SK-N-SH (cell line): ENCODE measurements around the gene EPB41L4B. TPM values are rescaled to one million over a fixed set of nuclear protein-coding genes. Genes with fewer than 3 reads are reported as not detected.
A peak's percentile ranks its signal among the peaks of the same experiment; 100 is the strongest.

Source experiments
- CTCF ChIA-PET: fragments of 300-600, 350-600 bp; formaldehyde crosslinking; extraction: SDS; loops from one replicate; lab custom pipeline; 2021; lab: Yijun Ruan, JAX
- POLR2A ChIA-PET: fragments of 350-600 bp; sonication (Branson Sonifier 250); formaldehyde crosslinking; extraction: SDS; loops from one replicate; lab custom pipeline; 2020; ENCODE audit warnings: antibody characterized with exemption, inconsistent platforms; lab: Yijun Ruan, JAX
- DNase-seq: peaks from one replicate; pipeline ENCODE4 v3.0.0; 2012
- H2AFZ ChIP-seq: fragments of 200-600 bp; sonication (generic); 2 replicates; pipeline ENCODE4 v1.8.1; 2016; ENCODE audit warnings: antibody characterized with exemption, mild to moderate bottlenecking, low read depth
- H3F3A ChIP-seq: fragments of 200-600 bp; sonication (generic); replicated peaks from 2 replicates; pipeline ENCODE3; 2016; ENCODE audit warnings: antibody characterized with exemption, mild to moderate bottlenecking; ENCODE audit not compliant: insufficient read depth
- H3K27ac ChIP-seq, 2 experiments: fragments of 200-500 bp in 1 of 2; fragments of 200-600 bp in 1 of 2; sonication (Bioruptor generic) in 1 of 2; sonication (generic), shearing (Covaris generic) in 1 of 2; 2 replicates each; pipeline versions ENCODE4 v1.5.1 to v1.6.1; 2014 to 2016; ENCODE audit warnings: low read depth in 2 of 2, inconsistent platforms in 1 of 2, low read length in 1 of 2, mild to moderate bottlenecking in 1 of 2, mixed read lengths in 1 of 2
- H3K27me3 ChIP-seq: fragments of 200-600 bp; sonication (generic), shearing (Covaris generic); 2 replicates; pipeline ENCODE4 v1.6.1; 2016; ENCODE audit warnings: mixed run types; ENCODE audit not compliant: insufficient read depth
- H3K36me3 ChIP-seq, 2 experiments: fragments of 200-500 bp in 1 of 2; fragments of 200-600 bp in 1 of 2; sonication (Bioruptor generic) in 1 of 2; sonication (generic) in 1 of 2; replicated peaks in 1 of 2; 2 replicates each; pipeline versions ENCODE3 to v1.5.1; 2014 to 2016; ENCODE audit warnings: low read length in 1 of 2, mild to moderate bottlenecking in 1 of 2; ENCODE audit not compliant: insufficient read depth in 2 of 2, control insufficient read depth in 1 of 2
- H3K4me1 ChIP-seq, 2 experiments: fragments of 200-500 bp in 1 of 2; fragments of 200-600 bp in 1 of 2; sonication (Bioruptor generic) in 1 of 2; sonication (generic), shearing (Covaris generic) in 1 of 2; 2 replicates each; pipeline versions ENCODE4 v1.5.1 to v1.6.1; 2014 to 2016; ENCODE audit warnings: low read depth in 1 of 2, low read length in 1 of 2, mixed run types in 1 of 2; ENCODE audit not compliant: insufficient read depth in 2 of 2, control insufficient read depth in 1 of 2
- H3K4me2 ChIP-seq: fragments of 200-600 bp; sonication (generic), shearing (Covaris generic); 2 replicates; pipeline ENCODE4 v1.6.1; 2017; ENCODE audit warnings: mixed run types
- H3K4me3 ChIP-seq, 2 experiments: fragments of 200-500 bp in 1 of 2; fragments of 200-600 bp in 1 of 2; sonication (Bioruptor generic) in 1 of 2; sonication (generic), shearing (Covaris generic) in 1 of 2; 2 replicates each; pipeline versions ENCODE4 v1.5.1 to v1.8.1; 2014 to 2016; ENCODE audit warnings: low read depth in 2 of 2, inconsistent platforms in 1 of 2, low read length in 1 of 2, mild to moderate bottlenecking in 1 of 2, mixed read lengths in 1 of 2, moderate library complexity in 1 of 2
- H3K79me2 ChIP-seq: fragments of 200-600 bp; sonication (generic); 2 replicates; pipeline ENCODE4 v1.8.1; 2017; ENCODE audit warnings: mild to moderate bottlenecking; ENCODE audit not compliant: insufficient read depth
- H3K9ac ChIP-seq: fragments of 200-600 bp; sonication (generic); 2 replicates; pipeline ENCODE4 v1.6.1; 2017; ENCODE audit warnings: mixed run types
- H3K9me2 ChIP-seq: fragments of 200-600 bp; sonication (generic); 2 replicates; pipeline ENCODE4 v1.6.1; 2017; ENCODE audit warnings: mixed run types
- H3K9me3 ChIP-seq: fragments of 200-600 bp; sonication (generic); 2 replicates; pipeline ENCODE4 v1.6.1; 2017; ENCODE audit warnings: mixed run types, mild to moderate bottlenecking, moderate library complexity
- H4K20me1 ChIP-seq: fragments of 200-600 bp; sonication (generic); 2 replicates; pipeline ENCODE4 v1.6.1; 2017; ENCODE audit warnings: mild to moderate bottlenecking, mixed run types; ENCODE audit not compliant: insufficient read depth
- CHD2 ChIP-seq: fragments of 150-350 bp; IDR thresholded peaks from 2 replicates; pipeline ENCODE4 v1.6.1; 2018; ENCODE audit warnings: low read length; ENCODE audit not compliant: partially characterized antibody
- FOSL2 ChIP-seq: IDR thresholded peaks from 2 replicates; pipeline ENCODE4 v1.4.0; 2012; ENCODE audit warnings: low read depth, mild to moderate bottlenecking, moderate library complexity, borderline replicate concordance
- FOXM1 ChIP-seq: IDR thresholded peaks from 2 replicates; pipeline ENCODE4 v1.4.0; 2012; ENCODE audit warnings: low read depth, mild to moderate bottlenecking
- JUND ChIP-seq: IDR thresholded peaks from 2 replicates; pipeline ENCODE4 v1.4.0; 2012
- MEF2A ChIP-seq: IDR thresholded peaks from 2 replicates; pipeline ENCODE4 v1.4.0; 2012; ENCODE audit warnings: low read depth, borderline replicate concordance
- NFIC ChIP-seq: IDR thresholded peaks from 2 replicates; pipeline ENCODE4 v1.4.0; 2012; ENCODE audit warnings: borderline replicate concordance
- POLR2AphosphoS5 ChIP-seq: IDR thresholded peaks from 2 replicates; pipeline ENCODE4 v1.6.1; 2012; ENCODE audit warnings: low read depth, low read length
- RAD21 ChIP-seq: IDR thresholded peaks from 2 replicates; pipeline ENCODE4 v1.6.1; 2012; ENCODE audit warnings: mild to moderate bottlenecking, low read length
- REST ChIP-seq: IDR thresholded peaks from 2 replicates; pipeline ENCODE4 v1.6.1; 2012; ENCODE audit warnings: mild to moderate bottlenecking, low read depth, low read length, moderate library complexity
- SIN3A ChIP-seq: IDR thresholded peaks from 2 replicates; pipeline ENCODE4 v1.6.1; 2012; ENCODE audit warnings: low read depth, mild to moderate bottlenecking, low read length, moderate library complexity, borderline replicate concordance
- TAF1 ChIP-seq: IDR thresholded peaks from 2 replicates; pipeline ENCODE4 v1.6.1; 2012; ENCODE audit warnings: low read depth, mild to moderate bottlenecking, low read length, moderate library complexity, borderline replicate concordance
- TEAD4 ChIP-seq: IDR thresholded peaks from 2 replicates; pipeline ENCODE4 v1.4.0; 2012; ENCODE audit warnings: mild to moderate bottlenecking, borderline replicate concordance; ENCODE audit not compliant: insufficient read depth
- USF1 ChIP-seq: IDR thresholded peaks from 2 replicates; pipeline ENCODE4 v1.4.0; 2012; ENCODE audit warnings: low read depth, borderline replicate concordance
- YY1 ChIP-seq: IDR thresholded peaks from 2 replicates; pipeline ENCODE4 v1.4.0; 2012; ENCODE audit warnings: low read depth, mild to moderate bottlenecking
- WGBS: methylation state at CpG from one replicate; pipeline ENCODE4 v1.1.6; 2017; ENCODE audit warnings: low lambda C conversion rate; 5-methylcytosine and 5-hydroxymethylcytosine counted together
- polyA plus RNA-seq, 3 experiments: library from polyadenylated mRNA; depleted of rRNA; stranded (reverse); fragments of >200 nt; gene quantifications; 2 replicates each; pipeline ENCODE4 v1.2.3, GENCODE V29; 2012
- TF ChIP-seq, protein P1 (sequence below): IDR thresholded peaks from 2 replicates; pipeline ENCODE4; 2012

The EPB41L4B gene
- polyA plus RNA-seq, 1 of the 3 experiments (the other 2 are of a cell fraction) = 0.59 TPM

DNA sequence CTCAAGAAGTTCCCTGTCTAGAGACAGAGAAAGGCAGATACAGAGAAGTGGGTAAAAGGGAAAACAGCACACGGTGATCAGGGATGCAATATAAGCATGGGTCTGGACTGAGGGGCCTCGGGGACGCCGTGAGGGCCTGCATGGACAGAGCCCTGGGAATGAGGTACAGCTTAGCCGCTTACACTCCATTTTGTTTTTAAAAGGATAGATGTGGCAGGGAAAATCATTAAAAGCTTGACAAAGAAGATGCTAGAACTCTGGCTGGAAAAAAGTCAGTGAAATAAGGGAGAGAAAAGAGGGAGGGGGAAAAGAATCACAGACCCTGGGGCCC lies 69.1 kb downstream of the EPB41L4B start:
- TF ChIP-seq YY1 = no peak
- TF ChIP-seq CHD2 = no peak
- TF ChIP-seq TAF1 = no peak
- TF ChIP-seq REST = no peak
- no peak for TF ChIP-seq USF1
- TF ChIP-seq, protein P1, sequence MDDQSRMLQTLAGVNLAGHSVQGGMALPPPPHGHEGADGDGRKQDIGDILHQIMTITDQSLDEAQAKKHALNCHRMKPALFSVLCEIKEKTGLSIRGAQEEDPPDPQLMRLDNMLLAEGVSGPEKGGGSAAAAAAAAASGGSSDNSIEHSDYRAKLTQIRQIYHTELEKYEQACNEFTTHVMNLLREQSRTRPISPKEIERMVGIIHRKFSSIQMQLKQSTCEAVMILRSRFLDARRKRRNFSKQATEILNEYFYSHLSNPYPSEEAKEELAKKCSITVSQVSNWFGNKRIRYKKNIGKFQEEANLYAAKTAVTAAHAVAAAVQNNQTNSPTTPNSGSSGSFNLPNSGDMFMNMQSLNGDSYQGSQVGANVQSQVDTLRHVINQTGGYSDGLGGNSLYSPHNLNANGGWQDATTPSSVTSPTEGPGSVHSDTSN = no peak
- no peak for TF ChIP-seq JUND
- no peak for TF ChIP-seq MEF2A
- no peak for TF ChIP-seq RAD21
- no peak for TF ChIP-seq SIN3A
- TF ChIP-seq NFIC = no peak
- no peak for TF ChIP-seq FOSL2
- TF ChIP-seq TEAD4 = no peak
- TF ChIP-seq FOXM1 = no peak
- no peak for TF ChIP-seq POLR2AphosphoS5
- ChIA-PET CTCF (interaction anchor here (0.8 to 5.9 kb wide), 4 partner anchors 14 to 297 kb away, joined by 3 to 30 read pairs (median 4); no protein-coding TSS in a partner anchor), POLR2A (no interaction called here)
- H3K9ac ChIP-seq = no peak overlapping the region
- peak overlapping the region in 1 of 2 experiments; percentile 23; a peak in 2 of 4 replicates for H3K27ac ChIP-seq
- H3F3A ChIP-seq = no peaks in the 10 kb centered on the region
- no peak overlapping the region for H3K4me3 ChIP-seq
- no peaks in the 10 kb centered on the region for H3K27me3 ChIP-seq
- H3K36me3 ChIP-seq = no peaks in the 10 kb centered on the region
- DNase-seq = no peak
- H3K4me1 ChIP-seq = peaks cover 0 to 6% of the 10 kb centered on the region in 2 experiments; a peak in 2 of 4 replicates
- 84% methylated on average over 5 of the region's 5 CpGs for WGBS
- no peaks in the 10 kb centered on the region for H3K79me2 ChIP-seq
- H3K9me3 ChIP-seq = no peaks in the 10 kb centered on the region
- H3K9me2 ChIP-seq = no peaks in the 10 kb centered on the region
- H4K20me1 ChIP-seq = no peaks in the 10 kb centered on the region
- peak overlapping the region; percentile 50; the same call in 1 of the 2 replicates for H2AFZ ChIP-seq
- H3K4me2 ChIP-seq = 0 out of 2 replicates have a peak overlapping the region, but pooled peaks have one; percentile 11
